ENCODE measurements around the gene CLDND2.

CLDND2 gene

DNA sequence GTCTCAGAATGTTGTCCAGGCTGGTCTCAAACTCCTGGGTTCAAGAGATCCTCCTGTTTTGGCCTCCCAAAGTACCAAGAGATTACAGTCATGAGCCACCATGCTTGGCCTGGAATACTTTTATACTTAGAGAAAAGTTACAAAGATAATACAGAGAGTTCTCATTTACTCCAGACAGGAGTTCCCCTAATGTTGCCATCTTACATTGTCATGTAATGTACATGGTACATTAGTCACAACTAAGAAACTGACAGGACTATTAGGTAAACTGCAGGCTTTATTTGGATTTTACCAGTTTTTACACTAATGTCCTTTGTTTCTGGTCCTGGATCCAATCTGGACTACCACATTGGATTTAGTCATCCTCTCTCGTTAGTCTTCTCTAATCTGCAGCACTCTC lies 23.9 kb upstream of the CLDND2 start:
- no peaks in the 10 kb centered on the region for H3K27me3 Mint-ChIP-seq
- H3K9me3 Mint-ChIP-seq: no peaks in the 10 kb centered on the region
- no peaks in the 10 kb centered on the region for H3K36me3 Mint-ChIP-seq
- peaks cover 24% of the 10 kb centered on the region for H3K4me1 Mint-ChIP-seq
- peak overlapping the region; percentile 73 for H3K4me3 Mint-ChIP-seq
- H3K27ac Mint-ChIP-seq: peak overlapping the region; percentile 23

DNA sequence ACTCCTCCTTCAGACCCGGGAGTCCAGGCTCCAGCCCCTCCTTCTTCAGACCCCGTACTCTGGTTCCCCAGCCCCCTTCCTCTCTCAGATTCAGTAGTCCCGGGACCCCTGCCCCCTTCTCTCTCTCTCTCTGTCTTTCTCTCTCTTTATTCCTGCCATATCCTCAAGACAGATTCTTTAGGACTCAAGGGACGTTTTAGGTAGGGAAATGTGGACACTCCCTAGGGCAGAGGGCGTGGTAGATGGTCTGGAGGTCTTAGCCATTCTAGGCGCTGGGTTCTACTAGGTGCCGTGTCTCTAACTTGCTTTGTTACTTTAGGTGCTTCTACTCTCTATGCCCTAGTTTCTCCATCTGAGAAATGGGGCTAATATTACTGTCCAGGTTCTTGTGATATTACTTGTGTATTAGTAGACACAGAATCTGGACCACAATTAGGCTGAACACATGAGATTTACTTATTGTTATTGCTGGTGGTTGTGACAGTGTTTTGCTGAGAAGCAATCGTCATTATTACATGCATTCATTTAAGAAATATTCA lies 22.3 kb upstream of the CLDND2 start:
- Mint-ChIP-seq H3K27me3 (no peaks in the 10 kb centered on the region), H3K4me3 (peak overlapping the region; percentile 44), H3K9me3 (no peaks in the 10 kb centered on the region), H3K4me1 (peaks cover 24% of the 10 kb centered on the region), H3K36me3 (no peaks in the 10 kb centered on the region), H3K27ac (no peak overlapping the region)

DNA sequence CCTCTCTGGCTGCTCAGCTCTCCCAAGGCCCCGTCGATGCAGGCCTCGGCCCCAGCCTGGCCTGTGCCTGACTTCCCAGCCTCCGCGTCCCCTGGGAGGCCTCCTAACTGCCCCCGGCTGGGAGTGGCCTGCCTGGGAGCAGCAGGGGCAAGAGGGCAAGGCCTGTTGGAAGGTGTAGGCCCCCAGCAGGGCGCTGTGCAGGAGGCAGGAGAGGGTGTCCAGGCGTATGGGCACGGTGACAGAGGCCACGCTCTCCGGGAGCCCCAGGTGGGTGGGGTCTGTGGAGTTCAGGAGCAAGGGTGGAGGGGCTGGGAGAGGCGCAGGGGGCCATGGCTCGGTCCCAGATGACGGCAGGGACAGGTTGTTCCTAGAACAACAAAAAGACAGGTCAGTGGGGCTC lies 20.3 kb upstream of the CLDND2 start:
- H3K4me1 Mint-ChIP-seq: peaks cover 15% of the 10 kb centered on the region
- H3K36me3 Mint-ChIP-seq: no peaks in the 10 kb centered on the region
- H3K9me3 Mint-ChIP-seq: no peaks in the 10 kb centered on the region
- H3K27me3 Mint-ChIP-seq: no peaks in the 10 kb centered on the region
- no peak overlapping the region for H3K4me3 Mint-ChIP-seq
- no peak overlapping the region for H3K27ac Mint-ChIP-seq

DNA sequence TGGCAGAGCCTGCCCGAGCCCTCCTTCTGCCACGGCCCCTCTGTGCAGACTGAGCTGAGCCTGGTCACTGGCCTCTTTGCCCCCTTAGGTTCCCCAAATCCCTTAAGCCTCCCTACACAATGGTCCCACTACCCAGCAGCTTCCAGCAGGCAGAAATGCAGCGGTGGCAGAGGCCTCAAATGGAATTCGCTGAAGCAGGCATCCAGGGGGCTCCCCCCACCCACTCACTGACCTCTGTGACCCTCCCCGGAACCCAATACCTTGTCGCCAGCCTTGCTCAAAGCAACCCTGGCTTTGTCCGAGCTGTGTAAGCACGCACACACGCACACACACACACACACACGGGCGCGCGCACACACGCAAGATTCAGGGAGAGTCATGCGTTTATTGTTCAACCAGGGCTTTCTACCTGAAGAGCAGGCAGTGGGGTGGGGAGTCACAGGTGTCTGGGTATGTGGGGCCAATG lies 19.2 kb upstream of the CLDND2 start, which contains the start of gene LIM2:
LIM2 (minus strand) TSS at position 51 of the 466 bp plus-strand sequence. CDS start 531 bp downstream, outside the sequence.
- Mint-ChIP-seq H3K9me3 (no peaks in the 10 kb centered on the region), H3K36me3 (no peaks in the 10 kb centered on the region), H3K4me1 (peaks cover 10% of the 10 kb centered on the region), H3K4me3 (peak within 1 kb of the TSS; percentile 61), H3K27ac (no peak within 1 kb of the TSS), H3K27me3 (no peaks in the 10 kb centered on the region)

DNA sequence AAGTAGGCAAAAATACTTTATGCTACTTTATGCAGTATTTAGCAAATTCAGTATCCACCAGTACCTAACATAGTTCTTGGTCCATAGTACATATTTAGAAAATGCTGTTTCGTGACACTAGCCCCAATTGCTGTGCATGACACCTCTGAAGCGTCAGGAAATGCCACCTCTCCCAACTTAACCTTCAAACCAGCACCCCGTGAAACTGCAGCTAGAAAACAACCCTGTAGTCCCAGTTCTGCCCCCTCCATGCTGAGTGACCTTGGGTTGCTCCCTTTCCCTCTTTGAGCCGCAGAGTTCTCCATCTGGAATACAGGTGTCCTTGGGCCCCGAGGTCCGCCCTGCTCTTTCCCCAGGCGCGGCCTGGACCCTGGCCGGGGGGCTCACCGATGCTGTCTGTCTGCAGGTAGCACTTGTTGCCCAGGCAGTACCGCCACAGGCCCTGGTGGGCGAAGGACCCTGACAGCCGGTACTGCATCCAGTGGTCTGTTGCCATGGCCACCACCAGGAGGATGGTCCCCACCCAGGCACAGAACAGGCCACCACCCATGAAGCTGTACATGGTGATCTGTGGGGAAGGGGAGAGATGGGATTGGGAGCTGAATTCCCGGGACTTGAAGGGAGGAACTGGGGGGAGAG lies 18.2 kb upstream of the CLDND2 start:
- Mint-ChIP-seq H3K4me1 (peaks cover 7% of the 10 kb centered on the region), H3K4me3 (peak overlapping the region; percentile 49), H3K27me3 (no peaks in the 10 kb centered on the region), H3K27ac (no peak overlapping the region), H3K9me3 (no peaks in the 10 kb centered on the region), H3K36me3 (no peaks in the 10 kb centered on the region)

DNA sequence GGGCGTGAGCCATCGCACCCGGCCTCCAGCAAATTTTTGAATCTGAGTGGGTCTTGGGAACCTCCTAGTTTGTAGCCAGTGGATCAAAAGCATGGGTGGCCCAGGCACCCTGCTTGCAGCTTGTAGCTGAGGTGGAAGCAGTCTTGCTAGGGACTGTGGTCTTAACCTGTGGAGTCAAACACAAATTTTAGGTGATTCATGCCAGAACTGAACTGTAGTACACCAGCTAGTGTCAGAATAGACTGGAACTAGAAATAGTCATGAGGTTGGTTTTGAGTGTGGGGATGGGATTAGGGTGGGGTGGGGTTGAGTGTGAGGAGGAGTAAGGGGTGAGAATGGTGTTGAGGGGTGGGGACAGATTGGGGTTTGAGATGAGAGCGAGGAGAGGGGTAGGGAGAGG lies 13.2 kb upstream of the CLDND2 start:
- no peaks in the 10 kb centered on the region for H3K27me3 Mint-ChIP-seq
- no peaks in the 10 kb centered on the region for H3K9me3 Mint-ChIP-seq
- no peak overlapping the region for H3K27ac Mint-ChIP-seq
- no peak overlapping the region for H3K4me3 Mint-ChIP-seq
- H3K4me1 Mint-ChIP-seq: peaks cover 12% of the 10 kb centered on the region
- peaks cover 2% of the 10 kb centered on the region for H3K36me3 Mint-ChIP-seq

DNA sequence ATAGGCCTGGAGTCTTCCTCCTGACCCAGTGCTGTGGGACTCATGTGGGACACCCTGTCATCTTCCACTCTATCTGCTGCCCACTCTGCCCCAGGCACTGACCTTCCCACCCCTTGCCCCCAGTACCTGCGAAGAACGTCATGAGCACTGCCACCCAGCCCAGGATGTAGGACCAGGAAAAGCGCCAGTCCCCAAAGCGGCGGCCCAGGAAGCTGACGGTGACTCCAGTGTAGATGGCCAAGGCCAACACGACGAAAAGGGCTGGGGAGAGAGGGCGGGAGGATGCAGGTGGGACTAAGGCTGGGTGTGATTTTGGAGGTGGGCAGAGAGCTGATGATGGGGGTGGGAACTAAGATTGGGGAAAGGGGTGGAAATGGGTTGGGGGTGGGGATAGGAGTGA lies 11.6 kb upstream of the CLDND2 start:
- H3K9me3 Mint-ChIP-seq: no peaks in the 10 kb centered on the region
- no peak overlapping the region for H3K4me3 Mint-ChIP-seq
- peaks cover 26% of the 10 kb centered on the region for H3K4me1 Mint-ChIP-seq
- H3K27ac Mint-ChIP-seq: no peak overlapping the region
- no peaks in the 10 kb centered on the region for H3K27me3 Mint-ChIP-seq
- H3K36me3 Mint-ChIP-seq: peaks cover 2% of the 10 kb centered on the region

DNA sequence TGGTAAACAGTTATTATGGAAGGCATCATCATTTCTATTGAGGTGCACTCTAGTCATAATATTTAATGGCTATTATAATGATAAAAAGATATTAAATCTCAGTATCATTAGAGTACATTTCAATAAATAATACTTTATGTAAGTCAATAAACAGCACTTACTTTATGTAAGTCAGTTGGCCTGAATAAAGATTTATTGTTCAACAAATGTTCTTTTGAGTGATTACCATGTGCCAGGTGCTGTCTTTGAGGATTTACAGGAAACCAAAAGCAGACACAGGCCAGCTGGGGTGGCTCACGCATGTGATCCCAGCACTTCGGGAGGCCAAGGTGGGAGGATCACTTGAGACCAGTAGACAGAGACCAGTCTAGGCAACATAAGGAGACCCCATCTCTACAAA lies 8.6 kb upstream of the CLDND2 start:
- Mint-ChIP-seq H3K4me1 (peaks cover 53% of the 10 kb centered on the region), H3K27me3 (no peaks in the 10 kb centered on the region), H3K4me3 (no peak overlapping the region), H3K36me3 (peaks cover 2% of the 10 kb centered on the region), H3K9me3 (no peaks in the 10 kb centered on the region), H3K27ac (no peak overlapping the region)

DNA sequence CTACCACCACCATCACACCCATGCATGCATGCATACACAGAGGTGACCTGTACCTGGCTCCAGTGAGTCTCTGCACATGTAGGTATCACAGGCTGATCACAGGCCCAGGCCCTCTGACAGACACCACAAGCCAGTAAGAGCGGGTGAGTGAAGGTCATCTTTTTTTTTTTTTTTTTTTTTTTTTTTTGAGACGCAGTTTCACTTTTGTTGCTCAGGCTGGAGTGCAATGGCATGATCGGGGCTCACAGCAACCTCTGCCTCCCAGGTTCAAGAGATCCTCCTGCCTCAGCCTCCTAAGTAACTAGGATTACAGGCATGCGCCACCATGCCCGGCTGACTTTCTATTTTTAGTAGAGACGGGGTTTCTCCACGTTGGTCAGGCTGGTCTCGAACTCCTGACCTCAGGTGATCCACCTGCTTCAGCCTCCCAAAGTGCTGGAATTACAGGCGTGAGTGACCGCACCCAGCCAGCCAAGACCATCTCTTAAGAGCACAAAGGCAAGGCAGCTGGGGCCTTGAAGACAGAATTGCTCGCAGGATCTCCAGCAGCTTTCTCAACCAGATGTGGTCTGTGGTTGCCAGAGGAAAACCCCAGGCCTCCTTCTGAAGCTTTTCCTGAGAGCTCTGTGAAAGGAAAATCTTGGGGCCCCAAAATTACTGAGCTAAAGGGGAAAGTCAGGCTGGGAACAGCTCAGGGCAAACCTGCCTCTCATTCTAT lies 6.9 kb upstream of the CLDND2 start:
- H3K4me1 Mint-ChIP-seq: peaks cover 69% of the 10 kb centered on the region
- no peaks in the 10 kb centered on the region for H3K27me3 Mint-ChIP-seq
- peaks cover 2% of the 10 kb centered on the region for H3K36me3 Mint-ChIP-seq
- H3K27ac Mint-ChIP-seq: no peak overlapping the region
- no peaks in the 10 kb centered on the region for H3K9me3 Mint-ChIP-seq
- peak overlapping the region; percentile 43 for H3K4me3 Mint-ChIP-seq

DNA sequence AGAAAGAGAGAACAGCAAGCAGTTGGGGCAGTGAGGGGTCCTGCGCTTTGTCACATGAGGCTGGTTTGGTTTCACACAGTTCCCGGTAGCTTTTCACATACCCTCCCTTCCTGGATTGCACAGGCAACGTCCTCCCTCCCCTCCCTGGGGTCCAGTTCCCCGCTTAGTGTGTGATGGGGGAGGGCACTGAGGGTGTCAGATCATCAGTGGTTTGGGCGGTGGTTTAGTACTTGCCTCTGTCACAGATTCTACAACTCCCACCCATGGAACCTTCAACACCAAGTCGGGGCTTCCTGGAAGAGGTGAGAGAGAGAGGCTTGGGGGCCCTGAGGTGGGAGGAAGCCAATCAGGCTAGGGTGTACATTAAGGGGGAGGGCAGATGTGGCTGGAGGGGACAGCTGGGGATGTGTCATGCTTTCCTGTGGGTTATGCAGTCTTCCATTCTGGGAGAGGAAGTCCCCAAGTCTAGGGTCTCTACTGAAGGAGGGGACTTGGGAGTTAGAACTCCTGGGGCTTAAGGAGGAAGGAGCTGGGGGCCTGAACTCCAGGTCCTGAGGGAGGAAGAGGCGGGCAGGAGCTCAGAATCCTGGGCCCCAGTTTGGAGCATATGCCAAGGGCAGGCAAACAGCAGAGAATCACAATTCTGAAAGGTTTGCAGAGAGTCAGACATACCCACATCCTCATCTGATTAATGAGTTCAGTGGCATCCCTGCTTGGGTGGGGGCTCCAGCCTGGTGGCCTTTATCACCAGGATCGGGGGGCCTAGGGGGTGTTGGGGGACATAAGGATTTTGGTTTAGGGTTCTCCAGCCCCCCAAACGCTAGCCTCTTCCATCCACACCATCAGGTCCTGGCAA lies 4.1 kb upstream of the CLDND2 start, which contains the start of gene NKG7:
NKG7 (minus strand) TSS at position 6 of the 856 bp plus-strand sequence. CDS start 119 bp downstream, outside the sequence.
- Mint-ChIP-seq H3K9me3 (no peaks in the 10 kb centered on the region), H3K27me3 (no peaks in the 10 kb centered on the region), H3K4me1 (peaks cover 70% of the 10 kb centered on the region), H3K27ac (peak within 1 kb of the TSS; percentile 81), H3K4me3 (peak within 1 kb of the TSS; percentile 84), H3K36me3 (no peaks in the 10 kb centered on the region)

DNA sequence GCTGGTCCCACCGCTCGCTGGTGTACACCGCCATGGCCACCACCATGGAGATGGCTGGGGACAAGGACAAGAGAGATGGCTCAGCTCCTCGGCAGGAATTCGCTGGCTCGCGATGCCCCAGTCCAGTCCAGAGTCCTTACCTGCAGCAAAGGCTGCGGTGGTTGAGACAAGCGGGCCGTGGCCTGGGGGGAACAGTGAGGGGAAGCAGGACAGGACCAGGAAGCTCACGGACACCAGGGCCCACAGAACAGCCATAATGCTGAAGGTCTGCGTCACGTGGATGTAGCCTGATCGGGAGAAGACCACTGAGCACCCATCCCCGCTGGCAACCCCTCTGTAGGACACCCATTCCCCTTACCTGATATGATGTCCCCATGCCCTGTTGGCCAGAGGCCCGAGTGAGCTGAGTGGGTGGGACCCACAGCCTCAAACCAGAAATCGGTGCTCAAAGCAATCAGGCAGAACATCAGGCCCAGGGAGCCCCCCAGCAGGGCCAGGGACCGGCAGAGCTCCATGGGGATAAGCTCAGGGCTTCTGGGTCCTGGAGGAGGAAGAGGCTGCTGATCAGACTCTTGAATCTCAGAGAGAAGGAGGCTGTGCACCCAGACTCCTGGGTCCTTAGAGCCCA lies 3.3 kb upstream of the CLDND2 start:
- Mint-ChIP-seq H3K27ac (peak overlapping the region; percentile 81), H3K4me1 (peaks cover 74% of the 10 kb centered on the region), H3K36me3 (no peaks in the 10 kb centered on the region), H3K9me3 (no peaks in the 10 kb centered on the region), H3K27me3 (no peaks in the 10 kb centered on the region), H3K4me3 (peak overlapping the region; percentile 84)

DNA sequence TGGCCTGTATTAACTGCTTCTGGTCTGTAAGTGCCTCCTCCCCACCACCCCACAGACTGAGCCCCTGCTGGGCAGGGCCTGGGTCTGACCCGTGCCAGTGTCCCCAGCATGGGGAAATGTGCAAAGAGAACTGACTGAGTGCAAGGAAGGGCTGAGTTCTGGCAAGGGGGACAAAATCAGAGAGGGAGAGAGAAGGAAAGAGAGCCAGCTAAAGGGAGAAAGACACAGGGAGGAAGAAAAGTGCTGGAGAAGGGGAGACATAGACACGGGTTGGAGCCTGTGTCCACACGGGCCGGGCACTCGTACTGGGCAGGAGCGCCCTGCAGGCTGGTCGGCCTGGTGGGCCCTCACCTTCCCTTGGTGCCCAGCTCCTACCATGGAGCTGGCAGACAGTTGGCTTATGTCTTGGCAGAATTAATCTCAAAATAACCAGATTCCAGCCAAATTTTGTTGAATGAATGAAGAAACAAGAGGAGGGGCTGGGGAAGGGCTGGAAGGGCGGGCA lies 2.4 kb upstream of the CLDND2 start:
- peak overlapping the region; percentile 43 for H3K27ac Mint-ChIP-seq

DNA sequence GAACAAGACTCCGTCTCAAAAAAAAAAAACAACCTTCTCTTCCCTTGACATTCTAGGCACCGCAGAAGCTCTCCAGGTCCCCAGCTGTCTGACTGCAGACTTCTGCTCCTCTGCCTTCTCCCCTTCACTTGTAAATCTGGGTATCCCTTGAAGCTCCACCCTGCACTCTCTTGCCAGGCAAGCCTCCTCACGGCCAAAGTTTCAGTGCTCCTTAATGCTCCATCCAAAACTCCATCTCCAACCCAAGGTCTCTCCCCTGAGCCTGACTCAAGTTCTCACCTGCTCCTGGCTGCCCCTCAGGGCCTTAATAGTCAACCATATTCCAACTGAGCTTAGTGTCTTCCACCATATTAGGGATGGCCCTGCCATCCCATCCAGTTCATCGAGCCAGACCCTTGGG lies 1.4 kb upstream of the CLDND2 start:
- peak overlapping the region; percentile 77 for H3K27ac Mint-ChIP-seq
- no peaks in the 10 kb centered on the region for H3K36me3 Mint-ChIP-seq
- H3K4me3 Mint-ChIP-seq: peak overlapping the region; percentile 84
- H3K27me3 Mint-ChIP-seq: no peaks in the 10 kb centered on the region
- peaks cover 75% of the 10 kb centered on the region for H3K4me1 Mint-ChIP-seq
- H3K9me3 Mint-ChIP-seq: no peaks in the 10 kb centered on the region

More for the DNA sequence above, 2.4 kb upstream of the CLDND2 start:
- H3K27me3 Mint-ChIP-seq: no peaks in the 10 kb centered on the region
- H3K9me3 Mint-ChIP-seq: no peaks in the 10 kb centered on the region
- peaks cover 77% of the 10 kb centered on the region for H3K4me1 Mint-ChIP-seq
- H3K36me3 Mint-ChIP-seq: no peaks in the 10 kb centered on the region
- H3K4me3 Mint-ChIP-seq: peak overlapping the region; percentile 84

DNA sequence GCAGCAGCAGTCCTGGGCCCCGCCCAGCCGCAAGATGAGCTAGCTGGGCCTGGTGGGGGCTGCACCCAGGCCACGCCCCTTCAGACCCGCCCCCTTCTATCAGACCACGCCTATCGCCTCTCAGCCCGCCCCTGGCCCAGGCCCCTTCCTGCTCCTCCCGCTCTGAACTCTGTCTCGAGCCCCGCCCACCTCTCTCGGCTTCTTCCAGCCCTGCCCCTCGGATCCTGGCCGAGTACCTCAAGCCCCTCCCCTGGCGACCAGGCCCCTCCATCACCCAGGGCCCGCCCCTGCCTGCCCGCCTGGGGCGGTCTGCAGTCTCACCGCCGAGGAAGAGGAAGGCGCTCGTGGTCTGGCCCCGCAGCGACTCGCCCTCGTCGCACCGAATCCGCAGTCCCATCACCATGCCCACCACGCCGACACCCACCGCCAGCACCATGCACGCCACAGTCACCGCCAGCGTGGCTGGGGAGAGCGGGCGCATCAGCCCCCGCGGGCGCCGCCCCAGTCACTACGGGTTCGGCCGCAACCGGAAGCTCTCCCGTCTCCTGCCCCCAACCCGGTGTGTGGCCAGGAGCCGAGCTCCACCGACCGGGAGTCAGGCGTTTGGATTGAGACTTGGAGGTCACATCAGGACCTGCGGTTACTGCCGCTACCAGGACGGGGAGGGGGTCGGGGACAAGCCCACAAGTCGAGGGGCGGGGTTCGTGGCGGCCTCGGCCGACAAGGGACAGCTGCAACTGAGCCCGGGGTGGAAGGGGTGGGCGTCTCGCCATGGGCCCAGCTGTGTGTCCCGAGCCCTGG lies 1.0 kb downstream of the CLDND2 start:
- no peaks in the 10 kb centered on the region for H3K9me3 Mint-ChIP-seq
- H3K4me3 Mint-ChIP-seq: peak overlapping the region; percentile 100
- no peaks in the 10 kb centered on the region for H3K36me3 Mint-ChIP-seq
- peaks cover 72% of the 10 kb centered on the region for H3K4me1 Mint-ChIP-seq
- H3K27ac Mint-ChIP-seq: peak overlapping the region; percentile 91
- no peaks in the 10 kb centered on the region for H3K27me3 Mint-ChIP-seq

Measured in activated naive CD4-positive, alpha-beta T cell treated with anti-CD3 and anti-CD28 coated beads, Interleukin-2, amount 50 U/mL, for 24 hours (primary cell).